OCI-LY3 (cell line): ENCODE measurements around the gene IMP3.

Experiments
- CTCF ChIP-seq: fragments of 200-600, 300-600 bp; sonication (generic); IDR thresholded peaks from 2 replicates; pipeline ENCODE4 v1.5.1; 2014; ENCODE audit warnings: antibody characterized with exemption, low read length, low read depth
- EZH2phosphoT487 ChIP-seq: fragments of 200-600 bp; shearing (Covaris generic); IDR thresholded peaks from 2 replicates; pipeline ENCODE4 v1.6.1; 2018; ENCODE audit warnings: antibody characterized with exemption, mixed run types, low read depth

DNA sequence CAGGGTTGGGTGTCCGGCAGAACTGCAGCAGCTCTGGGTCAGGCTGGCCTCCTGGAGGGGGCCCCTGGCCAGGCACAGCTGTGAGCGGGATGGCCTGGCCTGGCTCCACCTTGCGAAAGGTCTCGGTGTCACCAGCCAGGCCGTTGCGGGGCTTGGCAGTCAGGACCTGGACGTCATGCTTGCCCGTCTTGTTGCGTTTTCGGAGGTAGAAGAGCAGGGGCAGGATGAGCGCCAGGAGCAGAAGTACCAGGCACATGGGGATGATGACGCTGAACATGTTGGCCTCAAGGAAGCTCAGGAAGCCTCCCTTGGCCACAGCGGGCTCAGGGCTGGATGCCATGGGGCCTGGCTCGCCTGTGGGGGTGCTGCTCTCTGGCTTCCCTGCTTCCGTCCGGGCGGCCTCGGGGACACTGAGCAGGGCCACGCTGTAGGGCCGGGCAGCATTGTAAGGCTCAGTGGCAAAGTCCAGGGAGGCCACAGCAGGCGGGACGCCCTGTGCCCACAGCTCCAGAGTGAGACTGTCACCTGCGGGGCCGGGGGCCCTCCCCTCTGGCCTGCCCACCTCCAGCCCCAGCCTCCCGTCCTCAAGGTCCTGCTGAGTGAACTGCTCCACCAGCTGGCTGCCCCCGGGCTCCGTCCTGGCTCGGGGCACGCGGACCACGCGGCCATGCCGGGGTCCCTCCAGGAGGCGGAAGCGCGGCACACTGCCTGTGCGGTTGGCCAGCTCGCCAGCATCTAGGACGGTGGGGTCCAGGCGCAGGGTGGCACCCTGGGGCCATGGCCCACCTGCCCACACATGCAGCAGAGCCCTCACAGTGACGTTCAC lies 35.8 kb upstream of the IMP3 start:
- TF ChIP-seq CTCF (no peak), EZH2phosphoT487 (no peak)
